ENCODE data around the gene STX18. TPM values are rescaled to one million over a fixed set of nuclear protein-coding genes. Genes with fewer than 3 reads are reported as not detected.

Gene STX18
- total and polyA plus RNA-seq, 10 of the 15 experiments (the other 5 are each of a cell fraction or from before 2014, with no cell fraction given): 8.2 to 46.6 (median 31.1) TPM

DNA sequence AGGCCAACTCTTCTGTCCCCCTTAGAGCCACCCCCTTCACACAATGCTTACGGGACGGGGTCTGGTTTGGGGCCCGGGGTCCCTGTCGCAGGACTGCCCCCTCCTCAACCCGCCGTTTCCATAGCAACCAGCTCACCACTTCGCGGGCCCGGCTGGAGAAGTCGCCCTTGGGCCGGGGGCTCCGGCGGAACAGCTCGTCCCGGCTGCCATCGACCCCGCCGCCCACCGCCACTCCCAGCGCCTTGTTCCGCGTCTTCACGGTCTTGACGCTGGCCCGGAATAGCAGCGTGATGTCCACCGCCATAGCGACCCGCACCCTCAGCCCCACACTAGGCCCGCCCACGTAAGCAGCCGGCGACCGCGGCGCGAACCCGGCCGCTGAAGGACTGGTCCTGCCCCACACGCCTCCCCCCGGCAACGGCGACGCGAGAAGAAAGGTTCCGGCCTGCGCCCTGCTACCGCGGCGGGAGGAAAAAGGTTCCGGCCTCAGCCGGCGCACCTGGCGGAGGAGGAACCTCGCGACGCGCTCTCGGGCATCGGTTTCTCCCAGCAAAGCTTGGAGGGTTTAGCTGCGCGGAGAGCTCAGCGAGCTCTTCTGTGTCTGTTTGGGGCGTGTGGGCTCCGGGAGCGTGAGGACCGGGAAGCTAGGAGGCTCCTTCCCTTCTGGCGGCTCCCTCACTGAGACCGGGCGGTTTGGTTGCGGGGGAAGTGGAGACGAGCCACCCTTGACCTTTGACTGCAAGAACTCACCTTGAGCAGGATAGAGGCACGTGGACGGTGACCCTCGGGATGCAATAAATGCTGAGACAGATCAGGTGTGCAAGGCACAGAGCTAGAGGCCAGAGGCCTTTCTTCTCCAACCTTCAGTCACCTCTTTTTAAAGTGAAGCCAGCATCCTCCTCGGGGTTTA lies at the start of gene STX18 (continued):
- TF ChIP-seq RAD21 (IDR thresholded peaks at IDR 0.05; ENCODE audit: insufficient read depth, low read depth, low read length) (0 out of 2 replicates have a peak, but pooled peaks have one; percentile 13), ZNF384 (IDR thresholded peaks at IDR 0.05; ENCODE audit: borderline replicate concordance, low read depth, low read length) (peak; percentile 22; the same call in 1 of the 2 replicates), TCF3 (IDR thresholded peaks at IDR 0.05; ENCODE audit: borderline replicate concordance, insufficient read depth, low read depth, low read length) (peak; percentile 98), HDGF (IDR thresholded peaks at IDR 0.05) (no peak; the same call in 1 of the 2 replicates), SMC3 (IDR thresholded peaks at IDR 0.05; ENCODE audit: borderline replicate concordance, low read length) (no peak; the same call in none of the 2 replicates), CEBPB (IDR thresholded peaks at IDR 0.05; ENCODE audit: borderline replicate concordance in 1 of 2, low read depth in 2 of 2, low read length in 2 of 2) (no peak), NFXL1 (IDR thresholded peaks at IDR 0.05; ENCODE audit: borderline replicate concordance) (no peak), YY1 (IDR thresholded peaks at IDR 0.05; ENCODE audit: low read depth, low read length) (peak; percentile 93), POLR2AphosphoS5 (IDR thresholded peaks at IDR 0.05; ENCODE audit: low read length) (peak; percentile 91), BCL11A (IDR thresholded peaks at IDR 0.05; ENCODE audit: low read depth, low read length) (0 out of 2 replicates have a peak, but pooled peaks have one; percentile 28), MTA2 (IDR thresholded peaks at IDR 0.05; ENCODE audit: low read depth) (no peak; the same call in 1 of the 2 replicates), PAX5 (IDR thresholded peaks at IDR 0.05; ENCODE audit: borderline replicate concordance, low read depth, low read length) (peak; percentile 65; the same call in 1 of the 2 replicates)
- TF ChIP-seq, protein P1, sequence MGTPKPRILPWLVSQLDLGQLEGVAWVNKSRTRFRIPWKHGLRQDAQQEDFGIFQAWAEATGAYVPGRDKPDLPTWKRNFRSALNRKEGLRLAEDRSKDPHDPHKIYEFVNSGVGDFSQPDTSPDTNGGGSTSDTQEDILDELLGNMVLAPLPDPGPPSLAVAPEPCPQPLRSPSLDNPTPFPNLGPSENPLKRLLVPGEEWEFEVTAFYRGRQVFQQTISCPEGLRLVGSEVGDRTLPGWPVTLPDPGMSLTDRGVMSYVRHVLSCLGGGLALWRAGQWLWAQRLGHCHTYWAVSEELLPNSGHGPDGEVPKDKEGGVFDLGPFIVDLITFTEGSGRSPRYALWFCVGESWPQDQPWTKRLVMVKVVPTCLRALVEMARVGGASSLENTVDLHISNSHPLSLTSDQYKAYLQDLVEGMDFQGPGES (IDR thresholded peaks at IDR 0.05): peak; percentile 73
- TF ChIP-seq, protein P2, sequence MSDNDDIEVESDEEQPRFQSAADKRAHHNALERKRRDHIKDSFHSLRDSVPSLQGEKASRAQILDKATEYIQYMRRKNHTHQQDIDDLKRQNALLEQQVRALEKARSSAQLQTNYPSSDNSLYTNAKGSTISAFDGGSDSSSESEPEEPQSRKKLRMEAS (IDR thresholded peaks at IDR 0.05; ENCODE audit: low read depth, low read length): peak; percentile 91
- TF ChIP-seq, protein P3, sequence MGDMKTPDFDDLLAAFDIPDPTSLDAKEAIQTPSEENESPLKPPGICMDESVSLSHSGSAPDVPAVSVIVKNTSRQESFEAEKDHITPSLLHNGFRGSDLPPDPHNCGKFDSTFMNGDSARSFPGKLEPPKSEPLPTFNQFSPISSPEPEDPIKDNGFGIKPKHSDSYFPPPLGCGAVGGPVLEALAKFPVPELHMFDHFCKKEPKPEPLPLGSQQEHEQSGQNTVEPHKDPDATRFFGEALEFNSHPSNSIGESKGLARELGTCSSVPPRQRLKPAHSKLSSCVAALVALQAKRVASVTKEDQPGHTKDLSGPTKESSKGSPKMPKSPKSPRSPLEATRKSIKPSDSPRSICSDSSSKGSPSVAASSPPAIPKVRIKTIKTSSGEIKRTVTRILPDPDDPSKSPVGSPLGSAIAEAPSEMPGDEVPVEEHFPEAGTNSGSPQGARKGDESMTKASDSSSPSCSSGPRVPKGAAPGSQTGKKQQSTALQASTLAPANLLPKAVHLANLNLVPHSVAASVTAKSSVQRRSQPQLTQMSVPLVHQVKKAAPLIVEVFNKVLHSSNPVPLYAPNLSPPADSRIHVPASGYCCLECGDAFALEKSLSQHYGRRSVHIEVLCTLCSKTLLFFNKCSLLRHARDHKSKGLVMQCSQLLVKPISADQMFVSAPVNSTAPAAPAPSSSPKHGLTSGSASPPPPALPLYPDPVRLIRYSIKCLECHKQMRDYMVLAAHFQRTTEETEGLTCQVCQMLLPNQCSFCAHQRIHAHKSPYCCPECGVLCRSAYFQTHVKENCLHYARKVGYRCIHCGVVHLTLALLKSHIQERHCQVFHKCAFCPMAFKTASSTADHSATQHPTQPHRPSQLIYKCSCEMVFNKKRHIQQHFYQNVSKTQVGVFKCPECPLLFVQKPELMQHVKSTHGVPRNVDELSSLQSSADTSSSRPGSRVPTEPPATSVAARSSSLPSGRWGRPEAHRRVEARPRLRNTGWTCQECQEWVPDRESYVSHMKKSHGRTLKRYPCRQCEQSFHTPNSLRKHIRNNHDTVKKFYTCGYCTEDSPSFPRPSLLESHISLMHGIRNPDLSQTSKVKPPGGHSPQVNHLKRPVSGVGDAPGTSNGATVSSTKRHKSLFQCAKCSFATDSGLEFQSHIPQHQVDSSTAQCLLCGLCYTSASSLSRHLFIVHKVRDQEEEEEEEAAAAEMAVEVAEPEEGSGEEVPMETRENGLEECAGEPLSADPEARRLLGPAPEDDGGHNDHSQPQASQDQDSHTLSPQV (IDR thresholded peaks at IDR 0.05): 0 out of 2 replicates have a peak, but pooled peaks have one; percentile 10
- TF ChIP-seq, protein P4, sequence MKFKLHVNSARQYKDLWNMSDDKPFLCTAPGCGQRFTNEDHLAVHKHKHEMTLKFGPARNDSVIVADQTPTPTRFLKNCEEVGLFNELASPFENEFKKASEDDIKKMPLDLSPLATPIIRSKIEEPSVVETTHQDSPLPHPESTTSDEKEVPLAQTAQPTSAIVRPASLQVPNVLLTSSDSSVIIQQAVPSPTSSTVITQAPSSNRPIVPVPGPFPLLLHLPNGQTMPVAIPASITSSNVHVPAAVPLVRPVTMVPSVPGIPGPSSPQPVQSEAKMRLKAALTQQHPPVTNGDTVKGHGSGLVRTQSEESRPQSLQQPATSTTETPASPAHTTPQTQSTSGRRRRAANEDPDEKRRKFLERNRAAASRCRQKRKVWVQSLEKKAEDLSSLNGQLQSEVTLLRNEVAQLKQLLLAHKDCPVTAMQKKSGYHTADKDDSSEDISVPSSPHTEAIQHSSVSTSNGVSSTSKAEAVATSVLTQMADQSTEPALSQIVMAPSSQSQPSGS (IDR thresholded peaks at IDR 0.05; ENCODE audit: low read length): no peak; the same call in 1 of the 2 replicates
